Measurements from ENCODE around the gene GPC2. TPM values are rescaled to one million over a fixed set of nuclear protein-coding genes. Genes with fewer than 3 reads are reported as not detected.
A peak's percentile ranks its signal among the peaks of the same experiment; 100 is the strongest.

GPC2 gene
- total and polyA plus RNA-seq, 2 donors: 8.5 to 11.2 TPM

GRCh38 chr7:100157334-100158228 is 19.6 kb downstream of the GPC2 start:
- H3K27me3 ChIP-seq (ENCODE audit: control insufficient read depth in 2 of 2, insufficient read depth in 1 of 2, low read length in 1 of 2): no peaks in the 10 kb centered on the region
- H3K4me3 ChIP-seq (ENCODE audit: low read length in 2 of 2): peak overlapping the region; percentile 64 to 100
- H3K27ac ChIP-seq (ENCODE audit: low read depth in 1 of 2, low read length in 1 of 2): peak overlapping the region; percentile 63 to 88
- DNase-seq (ENCODE audit: low read depth in 6 of 9, low spot score in 9 of 9): no peak
- 43% methylated on average over 32 of the region's 32 CpGs for WGBS
- H3K4me1 ChIP-seq (ENCODE audit: control insufficient read depth in 2 of 2, insufficient read depth in 2 of 2, low read length in 2 of 2): peaks cover 6 to 35% of the 10 kb centered on the region in 2 donors
- peaks cover 57 to 61% of the 10 kb centered on the region in 2 donors for H3K36me3 ChIP-seq (ENCODE audit: control insufficient read depth in 2 of 2, insufficient read depth in 2 of 2, low read length in 1 of 2)
- no peaks in the 10 kb centered on the region for H3K9me3 ChIP-seq (ENCODE audit: control insufficient read depth in 2 of 2, insufficient read depth in 1 of 2, low read length in 1 of 2)

GRCh38 chr7:100157069-100157333 is 20.2 kb downstream of the GPC2 start:
- Histone ChIP-seq H3K27ac (ENCODE audit: low read depth in 1 of 2, low read length in 1 of 2) (peak overlapping the region; percentile 46 to 55), H3K9me3 (ENCODE audit: control insufficient read depth in 2 of 2, insufficient read depth in 1 of 2, low read length in 1 of 2) (no peaks in the 10 kb centered on the region), H3K27me3 (ENCODE audit: control insufficient read depth in 2 of 2, insufficient read depth in 1 of 2, low read length in 1 of 2) (no peaks in the 10 kb centered on the region), H3K4me1 (ENCODE audit: control insufficient read depth in 2 of 2, insufficient read depth in 2 of 2, low read length in 2 of 2) (peaks cover 6 to 31% of the 10 kb centered on the region in 2 donors), H3K36me3 (ENCODE audit: control insufficient read depth in 2 of 2, insufficient read depth in 2 of 2, low read length in 1 of 2) (peaks cover 57 to 64% of the 10 kb centered on the region in 2 donors), H3K4me3 (ENCODE audit: low read length in 2 of 2) (peak overlapping the region in 1 of 2 donors; percentile 64)
- no peak for DNase-seq (ENCODE audit: low read depth in 6 of 9, low spot score in 9 of 9)
- WGBS: 93% methylated on average over 5 of the region's 5 CpGs

GRCh38 chr7:100156331-100157068 is 20.7 kb downstream of the GPC2 start:
- H3K36me3 ChIP-seq (ENCODE audit: control insufficient read depth in 2 of 2, insufficient read depth in 2 of 2, low read length in 1 of 2): peaks cover 57 to 69% of the 10 kb centered on the region in 2 donors
- H3K27ac ChIP-seq (ENCODE audit: low read depth in 1 of 2, low read length in 1 of 2): peak overlapping the region; percentile 46 to 55
- peak overlapping the region in 1 of 2 donors; percentile 64 for H3K4me3 ChIP-seq (ENCODE audit: low read length in 2 of 2)
- no peaks in the 10 kb centered on the region for H3K27me3 ChIP-seq (ENCODE audit: control insufficient read depth in 2 of 2, insufficient read depth in 1 of 2, low read length in 1 of 2)
- no peaks in the 10 kb centered on the region for H3K9me3 ChIP-seq (ENCODE audit: control insufficient read depth in 2 of 2, insufficient read depth in 1 of 2, low read length in 1 of 2)
- 87% methylated on average over 16 of the region's 16 CpGs for WGBS
- H3K4me1 ChIP-seq (ENCODE audit: control insufficient read depth in 2 of 2, insufficient read depth in 2 of 2, low read length in 2 of 2): peaks cover 6 to 33% of the 10 kb centered on the region in 2 donors
- peak in 1 of 9 donors; percentile 71 for DNase-seq (ENCODE audit: low read depth in 6 of 9, low spot score in 9 of 9)

- peaks cover 57 to 67% of the 10 kb centered on the region in 2 donors for H3K36me3 ChIP-seq (ENCODE audit: control insufficient read depth in 2 of 2, insufficient read depth in 2 of 2, low read length in 1 of 2)
- no peak for DNase-seq (ENCODE audit: low read depth in 6 of 9, low spot score in 9 of 9)
- peaks cover 6 to 33% of the 10 kb centered on the region in 2 donors for H3K4me1 ChIP-seq (ENCODE audit: control insufficient read depth in 2 of 2, insufficient read depth in 2 of 2, low read length in 2 of 2)
- H3K27ac ChIP-seq (ENCODE audit: low read depth in 1 of 2, low read length in 1 of 2): peak overlapping the region in 1 of 2 donors; percentile 55
- WGBS: 97% methylated on average over 20 of the region's 20 CpGs
- no peaks in the 10 kb centered on the region for H3K9me3 ChIP-seq (ENCODE audit: control insufficient read depth in 2 of 2, insufficient read depth in 1 of 2, low read length in 1 of 2)
- H3K27me3 ChIP-seq (ENCODE audit: control insufficient read depth in 2 of 2, insufficient read depth in 1 of 2, low read length in 1 of 2): no peaks in the 10 kb centered on the region
- no peak overlapping the region for H3K4me3 ChIP-seq (ENCODE audit: low read length in 2 of 2)
These were observed 21.4 kb downstream of the GPC2 start for GRCh38 chr7:100155553-100156317.

- Histone ChIP-seq H3K36me3 (ENCODE audit: control insufficient read depth in 2 of 2, insufficient read depth in 2 of 2, low read length in 1 of 2) (peaks cover 49 to 60% of the 10 kb centered on the region in 2 donors), H3K4me3 (ENCODE audit: low read length in 2 of 2) (no peak overlapping the region), H3K4me1 (ENCODE audit: control insufficient read depth in 2 of 2, insufficient read depth in 2 of 2, low read length in 2 of 2) (peaks cover 8 to 38% of the 10 kb centered on the region in 2 donors), H3K9me3 (ENCODE audit: control insufficient read depth in 2 of 2, insufficient read depth in 1 of 2, low read length in 1 of 2) (no peaks in the 10 kb centered on the region), H3K27me3 (ENCODE audit: control insufficient read depth in 2 of 2, insufficient read depth in 1 of 2, low read length in 1 of 2) (no peaks in the 10 kb centered on the region), H3K27ac (ENCODE audit: low read depth in 1 of 2, low read length in 1 of 2) (no peak overlapping the region)
- WGBS: 96% methylated on average over 30 of the region's 30 CpGs
- DNase-seq (ENCODE audit: low read depth in 6 of 9, low spot score in 9 of 9): no peak
These were observed 22.3 kb downstream of the GPC2 start for GRCh38 chr7:100154651-100155491.

- H3K9me3 ChIP-seq (ENCODE audit: control insufficient read depth in 2 of 2, insufficient read depth in 1 of 2, low read length in 1 of 2): no peaks in the 10 kb centered on the region
- no peaks in the 10 kb centered on the region for H3K27me3 ChIP-seq (ENCODE audit: control insufficient read depth in 2 of 2, insufficient read depth in 1 of 2, low read length in 1 of 2)
- WGBS: 93% methylated on average over 16 of the region's 16 CpGs
- DNase-seq (ENCODE audit: low read depth in 6 of 9, low spot score in 9 of 9): no peak
- H3K4me3 ChIP-seq (ENCODE audit: low read length in 2 of 2): no peak overlapping the region
- peak overlapping the region in 1 of 2 donors; percentile 48 for H3K27ac ChIP-seq (ENCODE audit: low read depth in 1 of 2, low read length in 1 of 2)
- H3K4me1 ChIP-seq (ENCODE audit: control insufficient read depth in 2 of 2, insufficient read depth in 2 of 2, low read length in 2 of 2): peaks cover 8 to 37% of the 10 kb centered on the region in 2 donors
- H3K36me3 ChIP-seq (ENCODE audit: control insufficient read depth in 2 of 2, insufficient read depth in 2 of 2, low read length in 1 of 2): peaks cover 46 to 57% of the 10 kb centered on the region in 2 donors
These were observed 23.3 kb downstream of the GPC2 start for GRCh38 chr7:100153708-100154535.

- H3K27ac ChIP-seq (ENCODE audit: low read depth in 1 of 2, low read length in 1 of 2): no peak overlapping the region
- no peaks in the 10 kb centered on the region for H3K27me3 ChIP-seq (ENCODE audit: control insufficient read depth in 2 of 2, insufficient read depth in 1 of 2, low read length in 1 of 2)
- peaks cover 46 to 57% of the 10 kb centered on the region in 2 donors for H3K36me3 ChIP-seq (ENCODE audit: control insufficient read depth in 2 of 2, insufficient read depth in 2 of 2, low read length in 1 of 2)
- no peak overlapping the region for H3K4me3 ChIP-seq (ENCODE audit: low read length in 2 of 2)
- no peak for DNase-seq (ENCODE audit: low read depth in 6 of 9, low spot score in 9 of 9)
- peaks cover 12 to 37% of the 10 kb centered on the region in 2 donors for H3K4me1 ChIP-seq (ENCODE audit: control insufficient read depth in 2 of 2, insufficient read depth in 2 of 2, low read length in 2 of 2)
- no peaks in the 10 kb centered on the region for H3K9me3 ChIP-seq (ENCODE audit: control insufficient read depth in 2 of 2, insufficient read depth in 1 of 2, low read length in 1 of 2)
- WGBS: 98% methylated on average over 18 of the region's 18 CpGs
These were observed 24.1 kb downstream of the GPC2 start for GRCh38 chr7:100152937-100153666.

All from thymus (tissue), 11 donors.